B cell (primary cell): ENCODE measurements around the gene PIN1. TPM values are rescaled to one million over a fixed set of nuclear protein-coding genes. Genes with fewer than 3 reads are reported as not detected.
A peak's percentile ranks its signal among the peaks of the same experiment; 100 is the strongest.

ENCODE experiments used
- ATAC-seq: fragments of 200-7000 bp; cut with Tn5 transposase; one replicate; pipeline ENCODE4 v1.10.0; 2021; ENCODE audit warnings: low read depth, mild to moderate bottlenecking, moderate number of reproducible peaks, moderate library complexity
- CTCF ChIA-PET: fragments of 350-600 bp; sonication (Branson Sonifier 250); formaldehyde crosslinking; loops from one replicate; lab custom pipeline; 2021; ENCODE audit warnings: antibody characterized with exemption, inconsistent platforms; lab: Charles Lee
- POLR2A ChIA-PET: fragments of 350-600 bp; sonication (Branson Sonifier 250); formaldehyde crosslinking; loops from one replicate; lab custom pipeline; 2021; ENCODE audit warnings: antibody characterized with exemption; lab: Charles Lee
- DNase-seq: peaks from one replicate; pipeline ENCODE4 v3.0.0; 2013
- H2AFZ ChIP-seq: 2 replicates; pipeline ENCODE4 v1.6.1; 2012; ENCODE audit warnings: mild to moderate bottlenecking, low read depth, low read length; ENCODE audit not compliant: insufficient read depth, poor library complexity, severe bottlenecking
- H3K27ac ChIP-seq, 2 donors: 1 replicate in 1 of 2; 2 replicates in 1 of 2; pipeline ENCODE4 v1.5.1; 2012 to 2013; ENCODE audit warnings: low read length in 2 of 2, mild to moderate bottlenecking in 2 of 2, moderate library complexity in 1 of 2
- H3K27me3 ChIP-seq, 4 experiments: fragments of 200-600 bp in 1 of 4; sonication (generic) in 1 of 4; replicated peaks in 1 of 4; 1 replicate in 2 of 4; 2 replicates in 2 of 4; pipeline versions ENCODE4 v1.6.1 to v1.7.0; 2013 to 2016; ENCODE audit warnings: low read length in 3 of 4, mild to moderate bottlenecking in 2 of 4, mixed read lengths in 1 of 4, moderate library complexity in 1 of 4; ENCODE audit not compliant: insufficient read depth in 4 of 4, control insufficient read depth in 3 of 4; ENCODE audit errors: control extremely low read depth in 1 of 4
- H3K36me3 ChIP-seq, 2 experiments: replicated peaks in 1 of 2; 1 replicate in 1 of 2; 2 replicates in 1 of 2; pipeline versions ENCODE4 v1.6.1 to v1.7.1; 2013; ENCODE audit warnings: low read length in 1 of 2; ENCODE audit not compliant: insufficient read depth in 2 of 2, control insufficient read depth in 1 of 2; ENCODE audit errors: control extremely low read depth in 1 of 2, extremely low read depth in 1 of 2
- H3K4me1 ChIP-seq, 2 donors: fragments of 200-600 bp in 1 of 2; sonication (generic) in 1 of 2; 1 replicate in 1 of 2; 2 replicates in 1 of 2; pipeline versions ENCODE4 v1.5.1 to v1.6.1; 2013 to 2017; ENCODE audit warnings: low read length in 2 of 2; ENCODE audit not compliant: control insufficient read depth in 2 of 2, insufficient read depth in 2 of 2
- H3K4me2 ChIP-seq: replicated peaks from 2 replicates; pipeline ENCODE3; 2012; ENCODE audit warnings: mild to moderate bottlenecking, low read depth, low read length; ENCODE audit not compliant: poor library complexity, severe bottlenecking
- H3K4me3 ChIP-seq, 5 experiments: fragments of 200-600 bp in 1 of 5; sonication (generic) in 1 of 5; 1 replicate in 3 of 5; 2 replicates in 2 of 5; pipeline versions ENCODE4 v1.5.1 to v1.7.0; 2011 to 2016; ENCODE audit warnings: low read length in 4 of 5, mild to moderate bottlenecking in 4 of 5, low read depth in 2 of 5, control low read depth in 1 of 5, moderate library complexity in 1 of 5; ENCODE audit not compliant: insufficient read depth in 1 of 5; ENCODE audit errors: control extremely low read depth in 1 of 5, extremely low read depth in 1 of 5
- H3K79me2 ChIP-seq: fragments of 200-600 bp; sonication (generic); one replicate; pipeline ENCODE4 v1.6.0; 2016; ENCODE audit warnings: low read length; ENCODE audit not compliant: control insufficient read depth, insufficient read depth
- H3K9ac ChIP-seq: fragments of 200-600 bp; sonication (generic); 2 replicates; pipeline ENCODE4 v1.6.1; 2017; ENCODE audit warnings: mild to moderate bottlenecking, low read length, moderate library complexity
- H3K9me3 ChIP-seq, 3 donors: one replicate each; pipeline versions ENCODE4 v1.6.1 to v1.7.1; 2013; ENCODE audit warnings: low read length in 2 of 3; ENCODE audit not compliant: control insufficient read depth in 2 of 3, insufficient read depth in 1 of 3; ENCODE audit errors: control extremely low read depth in 1 of 3
- H4K20me1 ChIP-seq: 2 replicates; pipeline ENCODE4 v1.6.0; 2012; ENCODE audit warnings: mild to moderate bottlenecking, low read length; ENCODE audit not compliant: insufficient read depth, control insufficient read depth, poor library complexity, severe bottlenecking
- H3K27ac Mint-ChIP-seq: one replicate; pipeline ENCODE4 v1.8.0; 2021; ENCODE audit warnings: mixed read lengths
- H3K27me3 Mint-ChIP-seq: one replicate; pipeline ENCODE4 v1.8.0; 2021; ENCODE audit warnings: mixed read lengths
- H3K4me1 Mint-ChIP-seq: one replicate; pipeline ENCODE4 v1.8.0; 2021; ENCODE audit warnings: mixed read lengths
- H3K4me3 Mint-ChIP-seq: one replicate; pipeline ENCODE4 v1.8.0; 2021; ENCODE audit warnings: mixed read lengths
- H3K9me3 Mint-ChIP-seq: one replicate; pipeline ENCODE4 v1.8.0; 2022; ENCODE audit warnings: mixed read lengths; ENCODE audit not compliant: insufficient read depth
- EZH2 ChIP-seq: IDR thresholded peaks from 2 replicates; pipeline ENCODE4 v1.6.1; 2012; ENCODE audit warnings: borderline replicate concordance, low read depth, mild to moderate bottlenecking, moderate library complexity, low read length; ENCODE audit not compliant: insufficient read depth, poor library complexity, severe bottlenecking
- WGBS: methylation state at CpG from one replicate; pipeline ENCODE4 v1.1.5; 2013; ENCODE audit warnings: missing lambda C conversion rate; ENCODE audit not compliant: insufficient coverage; 5-methylcytosine and 5-hydroxymethylcytosine counted together
- intact Hi-C: fragments of 100-400 bp; cut with micrococcal nuclease; formaldehyde crosslinking; loops from one replicate; pipeline ENCODE4 v1.10.0; 2022
- polyA plus RNA-seq: library from polyadenylated mRNA; depleted of rRNA; stranded (reverse); fragments of >200 nt; gene quantifications from 2 replicates; pipeline ENCODE4 v1.2.3, GENCODE V29; 2012
- total RNA-seq, 2 donors: library from RNA; stranded (reverse); fragments of 120-200 nt in 1 of 2; gene quantifications; 1 replicate in 1 of 2; 2 replicates in 1 of 2; pipeline versions ENCODE4 v1.2.3 to v1.2.4, GENCODE V29; 2013 to 2022
- TF ChIP-seq, protein P1 (sequence below): fragments of 200-600 bp; IDR thresholded peaks from one replicate; pipeline ENCODE4 v1.8.0; 2022; ENCODE audit warnings: antibody characterized with exemption, mild to moderate bottlenecking

Gene PIN1
- total and polyA plus RNA-seq, 2 donors (not counting 1 experiment from before 2014, with no cell fraction given), result 58.9 to 99.0 TPM

DNA sequence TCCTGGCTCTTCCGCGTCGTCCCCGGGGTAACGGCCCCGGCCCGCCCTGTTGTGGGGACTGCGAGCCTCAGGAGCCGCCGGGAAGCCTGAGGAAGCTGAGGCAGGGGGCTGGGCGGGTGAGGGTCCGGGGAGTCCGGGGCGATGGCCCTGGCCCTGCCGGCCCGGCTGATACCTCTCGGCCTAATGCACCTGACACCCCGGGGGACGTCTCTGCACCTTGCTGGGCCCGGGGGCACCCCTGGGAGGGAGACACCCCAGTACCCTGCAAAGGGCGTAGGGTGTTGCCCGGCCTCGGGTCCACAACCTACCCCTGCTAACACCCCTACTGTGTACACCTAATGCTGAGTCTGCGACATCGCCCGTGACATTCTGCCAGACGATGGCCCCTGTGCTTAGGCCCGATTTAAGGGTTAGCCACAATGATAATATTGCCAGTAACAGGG, 410 bp downstream of the PIN1 start:
- DNase-seq (no peak), ATAC-seq (no peak)
- 2% methylated on average over 25 of the region's 28 CpGs for WGBS
- Histone ChIP-seq H3K79me2 (peaks cover 65% of the 10 kb centered on the region), H3K4me1 (peaks cover 7 to 15% of the 10 kb centered on the region in 2 donors), H3K27ac (peak overlapping the region in 1 of 2 donors; percentile 51), H3K4me3 (peak overlapping the region; percentile 44 to 71 (median 66)), H3K36me3 (peaks cover 3 to 24% of the 10 kb centered on the region in 2 experiments), H4K20me1 (peaks cover 15% of the 10 kb centered on the region), H3K9ac (peak overlapping the region; percentile 74), H3K4me2 (peak overlapping the region; percentile 81), H3K9me3 (no peaks in the 10 kb centered on the region), H3K27me3 (no peaks in the 10 kb centered on the region), H2AFZ (peak overlapping the region; percentile 90)
- ChIA-PET CTCF (no interaction called here), POLR2A (interaction anchor here (0.5 to 1.0 kb wide), 2 partner anchors 17 to 593 kb away, joined by 3 to 4 read pairs; partner anchors contain the start of gene FBXL12)
- intact Hi-C loops, result loop anchor here (1.0 kb wide), 3 partner anchors 8 to 43 kb away; partner anchors contain the start of genes FBXL12 and UBL5
- H3K27ac Mint-ChIP-seq, result no peak overlapping the region
- no peaks in the 10 kb centered on the region for H3K27me3 Mint-ChIP-seq
- H3K9me3 Mint-ChIP-seq, result no peaks in the 10 kb centered on the region
- H3K4me1 Mint-ChIP-seq, result peaks cover 14% of the 10 kb centered on the region
- peak overlapping the region; percentile 97 for H3K4me3 Mint-ChIP-seq
- TF ChIP-seq EZH2, result no peak
- TF ChIP-seq, protein P1, sequence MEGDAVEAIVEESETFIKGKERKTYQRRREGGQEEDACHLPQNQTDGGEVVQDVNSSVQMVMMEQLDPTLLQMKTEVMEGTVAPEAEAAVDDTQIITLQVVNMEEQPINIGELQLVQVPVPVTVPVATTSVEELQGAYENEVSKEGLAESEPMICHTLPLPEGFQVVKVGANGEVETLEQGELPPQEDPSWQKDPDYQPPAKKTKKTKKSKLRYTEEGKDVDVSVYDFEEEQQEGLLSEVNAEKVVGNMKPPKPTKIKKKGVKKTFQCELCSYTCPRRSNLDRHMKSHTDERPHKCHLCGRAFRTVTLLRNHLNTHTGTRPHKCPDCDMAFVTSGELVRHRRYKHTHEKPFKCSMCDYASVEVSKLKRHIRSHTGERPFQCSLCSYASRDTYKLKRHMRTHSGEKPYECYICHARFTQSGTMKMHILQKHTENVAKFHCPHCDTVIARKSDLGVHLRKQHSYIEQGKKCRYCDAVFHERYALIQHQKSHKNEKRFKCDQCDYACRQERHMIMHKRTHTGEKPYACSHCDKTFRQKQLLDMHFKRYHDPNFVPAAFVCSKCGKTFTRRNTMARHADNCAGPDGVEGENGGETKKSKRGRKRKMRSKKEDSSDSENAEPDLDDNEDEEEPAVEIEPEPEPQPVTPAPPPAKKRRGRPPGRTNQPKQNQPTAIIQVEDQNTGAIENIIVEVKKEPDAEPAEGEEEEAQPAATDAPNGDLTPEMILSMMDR, result no peak

DNA sequence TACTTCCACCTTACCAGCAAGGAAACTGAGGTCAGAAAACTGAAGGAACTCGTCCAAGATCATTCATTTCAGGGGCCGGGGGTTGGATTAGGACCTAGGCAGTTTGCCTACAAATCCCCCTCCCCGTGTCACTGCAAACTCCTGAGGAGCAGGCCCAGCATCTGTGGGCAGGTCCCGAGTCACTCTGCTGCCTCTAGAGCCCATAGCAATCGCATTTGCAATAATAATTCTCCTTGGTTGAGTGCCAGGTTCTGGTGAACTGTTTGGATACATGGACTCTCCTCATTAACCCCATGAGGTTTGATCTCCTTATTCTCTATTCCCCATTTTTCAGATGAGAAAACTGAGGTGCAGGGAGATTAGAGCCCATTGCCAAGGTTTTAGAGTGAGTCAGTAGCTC, 903 bp downstream of the PIN1 start:
- Histone ChIP-seq H3K4me1 (peaks cover 7 to 15% of the 10 kb centered on the region in 2 donors), H3K9ac (peak overlapping the region; percentile 74), H2AFZ (peak overlapping the region; percentile 90), H3K79me2 (peaks cover 70% of the 10 kb centered on the region), H3K36me3 (peaks cover 3 to 28% of the 10 kb centered on the region in 2 experiments), H3K4me2 (peak overlapping the region; percentile 81), H3K9me3 (no peaks in the 10 kb centered on the region), H3K4me3 (peak overlapping the region in 4 of 5 experiments; percentile 58 to 71 (median 67)), H3K27me3 (no peaks in the 10 kb centered on the region), H3K27ac (no peak overlapping the region), H4K20me1 (peaks cover 20% of the 10 kb centered on the region)
- Mint-ChIP-seq H3K4me3 (peak overlapping the region; percentile 84), H3K27me3 (no peaks in the 10 kb centered on the region), H3K9me3 (no peaks in the 10 kb centered on the region), H3K27ac (peak overlapping the region; percentile 42), H3K4me1 (peaks cover 14% of the 10 kb centered on the region)
- DNase-seq (no peak), ATAC-seq (no peak)
- ChIA-PET POLR2A (no interaction called here), CTCF (no interaction called here)
- no peak for TF ChIP-seq EZH2
- TF ChIP-seq, protein P1, result no peak
- WGBS, result 13% methylated on average over 5 of the region's 5 CpGs
- intact Hi-C loops, result no loop called here
